ENCODE data around the gene TRPM3. TPM values are rescaled to one million over a fixed set of nuclear protein-coding genes. Genes with fewer than 3 reads are reported as not detected.

TRPM3 gene
- polyA plus RNA-seq, 1 donor = 0.57 TPM

- H3K9me3 ChIP-seq (ENCODE audit: control insufficient read depth, low read depth, low read length) = no peaks in the 10 kb centered on the region
- no peaks in the 10 kb centered on the region for H3K27me3 ChIP-seq (ENCODE audit: control insufficient read depth, insufficient read depth, low read length)
- no peaks in the 10 kb centered on the region for H3K36me3 ChIP-seq (ENCODE audit: control insufficient read depth, insufficient read depth, low read length)
- no peak overlapping the region for H3K27ac ChIP-seq (ENCODE audit: low read length)
- H3K4me3 ChIP-seq (ENCODE audit: low read length) = no peak overlapping the region
- WGBS (ENCODE audit: insufficient coverage, low lambda C conversion rate) = 43% methylated on average over 1 of the region's 2 CpGs
- H3K4me1 ChIP-seq (ENCODE audit: control insufficient read depth, insufficient read depth, low read length) = no peaks in the 10 kb centered on the region
- no peak for DNase-seq
Observed at GRCh38 chr9:70814597-70814996, 306.8 kb downstream of the TRPM3 start.

GRCh38 chr9:70813141-70813540 lies 308.3 kb downstream of the TRPM3 start:
- H3K9me3 ChIP-seq (ENCODE audit: control insufficient read depth, low read depth, low read length) = no peaks in the 10 kb centered on the region
- H3K36me3 ChIP-seq (ENCODE audit: control insufficient read depth, insufficient read depth, low read length) = no peaks in the 10 kb centered on the region
- no peak overlapping the region for H3K27ac ChIP-seq (ENCODE audit: low read length)
- DNase-seq = no peak
- no peaks in the 10 kb centered on the region for H3K27me3 ChIP-seq (ENCODE audit: control insufficient read depth, insufficient read depth, low read length)
- no peak overlapping the region for H3K4me3 ChIP-seq (ENCODE audit: low read length)
- no peaks in the 10 kb centered on the region for H3K4me1 ChIP-seq (ENCODE audit: control insufficient read depth, insufficient read depth, low read length)
- no CpG with 5 or more reads among the region's 2 CpGs for WGBS (ENCODE audit: insufficient coverage, low lambda C conversion rate)

DNA sequence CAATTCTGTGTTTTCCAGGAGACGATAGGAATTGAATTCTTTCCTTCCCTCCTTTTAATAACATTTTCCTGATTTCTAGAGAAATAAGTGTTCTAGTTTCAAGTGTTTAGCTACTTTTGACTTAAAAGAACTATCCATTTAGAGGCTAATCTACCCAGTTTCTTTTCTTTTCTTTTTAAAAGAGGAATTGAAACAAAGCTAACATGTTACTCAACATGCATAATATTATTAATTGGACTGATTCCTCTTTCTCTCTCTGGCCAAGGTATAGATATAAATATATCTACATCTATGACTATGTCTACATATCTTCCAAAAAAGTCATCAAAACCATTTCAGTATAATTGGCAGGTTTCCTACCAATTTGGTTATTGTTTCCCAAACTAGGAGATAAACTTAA lies 309.8 kb downstream of the TRPM3 start:
- no peak overlapping the region for H3K27ac ChIP-seq (ENCODE audit: low read length)
- no peak overlapping the region for H3K4me3 ChIP-seq (ENCODE audit: low read length)
- no peaks in the 10 kb centered on the region for H3K36me3 ChIP-seq (ENCODE audit: control insufficient read depth, insufficient read depth, low read length)
- WGBS (ENCODE audit: insufficient coverage, low lambda C conversion rate) = no CpG with 5 or more reads among the region's 1 CpG
- DNase-seq = no peak
- no peaks in the 10 kb centered on the region for H3K9me3 ChIP-seq (ENCODE audit: control insufficient read depth, low read depth, low read length)
- no peaks in the 10 kb centered on the region for H3K4me1 ChIP-seq (ENCODE audit: control insufficient read depth, insufficient read depth, low read length)
- no peaks in the 10 kb centered on the region for H3K27me3 ChIP-seq (ENCODE audit: control insufficient read depth, insufficient read depth, low read length)

DNA sequence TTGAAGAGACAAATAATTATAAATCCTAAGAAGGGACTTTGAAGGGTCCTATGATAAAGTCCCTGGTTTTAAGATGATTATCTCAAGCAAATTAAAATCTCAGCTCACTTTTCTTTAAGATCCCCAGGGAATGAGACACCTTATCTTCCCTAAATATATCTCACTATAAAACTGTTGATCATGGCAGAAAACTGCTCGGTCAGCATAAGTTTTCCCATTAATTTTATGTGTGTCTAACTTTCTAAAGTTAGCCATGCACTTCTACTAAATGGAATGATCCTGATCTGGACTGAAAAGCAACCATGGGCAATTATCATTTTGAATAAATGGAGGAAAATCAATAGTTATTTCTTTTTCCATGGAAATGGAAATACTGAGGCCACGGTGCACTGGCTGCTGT lies 314.5 kb downstream of the TRPM3 start:
- 100% methylated on average over 2 of the region's 2 CpGs for WGBS (ENCODE audit: insufficient coverage, low lambda C conversion rate)
- Histone ChIP-seq H3K4me1 (ENCODE audit: control insufficient read depth, insufficient read depth, low read length) (no peaks in the 10 kb centered on the region), H3K36me3 (ENCODE audit: control insufficient read depth, insufficient read depth, low read length) (no peaks in the 10 kb centered on the region), H3K4me3 (ENCODE audit: low read length) (no peak overlapping the region), H3K27ac (ENCODE audit: low read length) (no peak overlapping the region), H3K27me3 (ENCODE audit: control insufficient read depth, insufficient read depth, low read length) (no peaks in the 10 kb centered on the region), H3K9me3 (ENCODE audit: control insufficient read depth, low read depth, low read length) (no peaks in the 10 kb centered on the region)
- DNase-seq = no peak

DNA sequence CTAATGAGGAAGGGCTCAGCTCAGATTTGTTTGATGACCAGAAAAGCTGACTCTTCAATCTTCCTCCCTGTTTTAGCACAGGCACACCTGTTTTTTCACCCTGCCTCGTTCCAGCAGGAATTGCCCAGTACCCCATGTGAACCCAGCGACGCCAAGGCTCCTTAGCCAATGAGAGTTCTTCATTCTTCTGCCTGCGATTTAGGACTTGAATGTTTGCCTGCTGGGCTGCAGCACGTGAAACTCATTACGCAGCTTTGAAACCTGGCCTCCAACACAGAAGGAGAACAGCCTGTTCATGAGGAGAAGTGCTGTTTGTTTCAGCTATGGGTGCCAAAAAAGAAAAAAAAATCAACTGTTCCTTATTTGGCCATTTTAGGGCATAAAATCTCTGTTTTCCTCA lies 315.5 kb downstream of the TRPM3 start:
- no peaks in the 10 kb centered on the region for H3K4me1 ChIP-seq (ENCODE audit: control insufficient read depth, insufficient read depth, low read length)
- H3K36me3 ChIP-seq (ENCODE audit: control insufficient read depth, insufficient read depth, low read length) = no peaks in the 10 kb centered on the region
- no peak overlapping the region for H3K4me3 ChIP-seq (ENCODE audit: low read length)
- H3K27me3 ChIP-seq (ENCODE audit: control insufficient read depth, insufficient read depth, low read length) = no peaks in the 10 kb centered on the region
- WGBS (ENCODE audit: insufficient coverage, low lambda C conversion rate) = no CpG with 5 or more reads among the region's 6 CpGs
- no peak for DNase-seq
- H3K9me3 ChIP-seq (ENCODE audit: control insufficient read depth, low read depth, low read length) = no peaks in the 10 kb centered on the region
- H3K27ac ChIP-seq (ENCODE audit: low read length) = no peak overlapping the region

GRCh38 chr9:70802758-70803436 lies 318.5 kb downstream of the TRPM3 start:
- Histone ChIP-seq H3K9me3 (ENCODE audit: control insufficient read depth, low read depth, low read length) (no peaks in the 10 kb centered on the region), H3K4me3 (ENCODE audit: low read length) (no peak overlapping the region), H3K27me3 (ENCODE audit: control insufficient read depth, insufficient read depth, low read length) (no peaks in the 10 kb centered on the region), H3K4me1 (ENCODE audit: control insufficient read depth, insufficient read depth, low read length) (no peaks in the 10 kb centered on the region), H3K36me3 (ENCODE audit: control insufficient read depth, insufficient read depth, low read length) (no peaks in the 10 kb centered on the region), H3K27ac (ENCODE audit: low read length) (no peak overlapping the region)
- no peak for DNase-seq
- WGBS (ENCODE audit: insufficient coverage, low lambda C conversion rate) = no CpG with 5 or more reads among the region's 6 CpGs

DNA sequence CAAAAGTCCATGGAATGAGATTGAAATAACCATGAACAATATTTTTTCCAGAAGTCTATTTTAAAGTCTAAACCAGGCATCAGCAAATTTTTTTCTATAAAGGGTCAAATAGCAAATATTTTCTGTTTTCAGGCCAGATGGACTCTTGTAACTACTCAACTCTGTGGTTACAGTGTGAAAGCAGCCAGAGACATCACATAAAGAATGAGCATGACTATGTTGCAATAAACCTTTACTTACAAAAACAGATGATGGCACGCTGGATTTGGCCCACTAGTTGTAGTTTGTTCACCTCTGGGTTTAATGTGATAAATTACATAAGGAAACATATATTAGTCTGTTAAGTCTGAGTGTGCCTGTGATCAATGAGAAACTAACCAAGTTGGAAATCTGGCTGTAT lies 319.2 kb downstream of the TRPM3 start:
- WGBS (ENCODE audit: insufficient coverage, low lambda C conversion rate) = no CpG with 5 or more reads among the region's 1 CpG

DNA sequence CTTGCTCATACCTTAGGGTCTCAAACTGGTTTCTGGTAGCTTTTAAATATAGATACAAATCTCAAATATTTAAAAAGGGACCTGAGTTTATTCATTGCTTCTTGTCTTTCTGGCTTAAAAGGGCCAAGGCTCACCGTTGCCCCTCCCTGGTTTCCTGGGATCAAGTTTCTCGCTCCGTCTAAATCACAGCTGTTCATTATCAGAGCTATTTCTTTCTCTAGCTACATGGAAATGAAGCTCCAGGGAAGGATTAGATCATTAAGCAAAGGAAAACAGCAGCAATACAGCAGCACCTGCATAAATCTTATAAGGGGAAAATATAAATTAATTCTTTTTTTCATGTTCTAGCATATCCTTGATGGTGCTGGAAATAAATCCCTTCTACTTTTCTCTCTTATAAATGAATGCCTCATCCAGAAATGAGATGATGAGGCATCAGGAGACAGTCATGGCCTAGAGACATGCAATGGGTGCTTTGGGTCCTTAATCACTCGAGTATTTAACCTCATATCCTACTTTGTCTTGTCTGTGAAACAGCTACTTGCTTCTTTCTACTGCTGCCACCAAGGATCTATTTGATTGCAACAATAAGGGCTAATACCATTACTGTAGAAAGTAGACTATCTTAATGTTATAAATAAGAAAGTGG lies 320.1 kb downstream of the TRPM3 start:
- DNase-seq = no peak
- no peaks in the 10 kb centered on the region for H3K4me1 ChIP-seq (ENCODE audit: control insufficient read depth, insufficient read depth, low read length)
- H3K27ac ChIP-seq (ENCODE audit: low read length) = no peak overlapping the region
- no peaks in the 10 kb centered on the region for H3K36me3 ChIP-seq (ENCODE audit: control insufficient read depth, insufficient read depth, low read length)
- WGBS (ENCODE audit: insufficient coverage, low lambda C conversion rate) = no CpG with 5 or more reads among the region's 4 CpGs
- no peaks in the 10 kb centered on the region for H3K27me3 ChIP-seq (ENCODE audit: control insufficient read depth, insufficient read depth, low read length)
- no peaks in the 10 kb centered on the region for H3K9me3 ChIP-seq (ENCODE audit: control insufficient read depth, low read depth, low read length)
- no peak overlapping the region for H3K4me3 ChIP-seq (ENCODE audit: low read length)

More for the DNA sequence above, 319.2 kb downstream of the TRPM3 start:
- no peaks in the 10 kb centered on the region for H3K9me3 ChIP-seq (ENCODE audit: control insufficient read depth, low read depth, low read length)
- no peaks in the 10 kb centered on the region for H3K27me3 ChIP-seq (ENCODE audit: control insufficient read depth, insufficient read depth, low read length)
- no peak overlapping the region for H3K27ac ChIP-seq (ENCODE audit: low read length)
- H3K36me3 ChIP-seq (ENCODE audit: control insufficient read depth, insufficient read depth, low read length) = no peaks in the 10 kb centered on the region
- H3K4me1 ChIP-seq (ENCODE audit: control insufficient read depth, insufficient read depth, low read length) = no peaks in the 10 kb centered on the region
- no peak overlapping the region for H3K4me3 ChIP-seq (ENCODE audit: low read length)
- no peak for DNase-seq

DNA sequence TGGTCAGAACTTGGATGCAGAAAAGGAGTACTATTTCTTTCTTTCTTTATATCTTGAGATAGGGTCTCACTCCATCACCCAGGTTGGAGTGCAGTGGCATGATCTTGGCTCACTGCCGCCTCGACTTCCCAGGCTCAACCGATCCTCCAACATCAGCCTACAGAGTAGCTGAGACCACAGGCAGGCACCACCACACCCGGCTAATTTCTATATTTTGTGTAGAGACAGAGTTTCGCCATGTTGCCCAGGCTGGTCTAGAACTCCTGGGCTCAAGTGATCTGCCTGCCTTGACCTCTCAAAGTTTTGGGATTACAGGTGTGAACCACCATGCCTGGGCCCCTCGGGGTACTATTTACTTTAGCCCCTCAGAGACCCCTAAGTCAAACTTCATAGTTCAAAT lies 323.4 kb downstream of the TRPM3 start:
- no CpG with 5 or more reads among the region's 6 CpGs for WGBS (ENCODE audit: insufficient coverage, low lambda C conversion rate)
- Histone ChIP-seq H3K36me3 (ENCODE audit: control insufficient read depth, insufficient read depth, low read length) (no peaks in the 10 kb centered on the region), H3K27ac (ENCODE audit: low read length) (no peak overlapping the region), H3K27me3 (ENCODE audit: control insufficient read depth, insufficient read depth, low read length) (no peaks in the 10 kb centered on the region), H3K4me1 (ENCODE audit: control insufficient read depth, insufficient read depth, low read length) (no peaks in the 10 kb centered on the region), H3K9me3 (ENCODE audit: control insufficient read depth, low read depth, low read length) (no peaks in the 10 kb centered on the region), H3K4me3 (ENCODE audit: low read length) (no peak overlapping the region)
- DNase-seq = no peak

GRCh38 chr9:70795841-70796240 lies 325.6 kb downstream of the TRPM3 start:
- Histone ChIP-seq H3K4me3 (ENCODE audit: low read length) (no peak overlapping the region), H3K9me3 (ENCODE audit: control insufficient read depth, low read depth, low read length) (no peaks in the 10 kb centered on the region), H3K27me3 (ENCODE audit: control insufficient read depth, insufficient read depth, low read length) (no peaks in the 10 kb centered on the region), H3K36me3 (ENCODE audit: control insufficient read depth, insufficient read depth, low read length) (no peaks in the 10 kb centered on the region), H3K4me1 (ENCODE audit: control insufficient read depth, insufficient read depth, low read length) (no peaks in the 10 kb centered on the region), H3K27ac (ENCODE audit: low read length) (no peak overlapping the region)
- no peak for DNase-seq
- no CpG with 5 or more reads among the region's 2 CpGs for WGBS (ENCODE audit: insufficient coverage, low lambda C conversion rate)

GRCh38 chr9:70792796-70793195 lies 328.6 kb downstream of the TRPM3 start:
- DNase-seq = no peak
- H3K27ac ChIP-seq (ENCODE audit: low read length) = no peak overlapping the region
- no peaks in the 10 kb centered on the region for H3K27me3 ChIP-seq (ENCODE audit: control insufficient read depth, insufficient read depth, low read length)
- no peaks in the 10 kb centered on the region for H3K9me3 ChIP-seq (ENCODE audit: control insufficient read depth, low read depth, low read length)
- no peaks in the 10 kb centered on the region for H3K4me1 ChIP-seq (ENCODE audit: control insufficient read depth, insufficient read depth, low read length)
- no peaks in the 10 kb centered on the region for H3K36me3 ChIP-seq (ENCODE audit: control insufficient read depth, insufficient read depth, low read length)
- no CpG with 5 or more reads among the region's 1 CpG for WGBS (ENCODE audit: insufficient coverage, low lambda C conversion rate)
- H3K4me3 ChIP-seq (ENCODE audit: low read length) = no peak overlapping the region

Measured in large intestine (tissue), 3 donors.